Right ventricle myocardium inferior (tissue), 1 donor: Measurements from ENCODE around the gene POLR1E. TPM values are rescaled to one million over a fixed set of nuclear protein-coding genes. Genes with fewer than 3 reads are reported as not detected.
"Not testable (repeated sequence)": the region's sequence is repeated elsewhere in the genome, so short reads cannot be mapped to it uniquely, and the experiment has no call there.

Source experiments
- ATAC-seq: fragments of 200-7000 bp; cut with Tn5 transposase; one replicate; pipeline ENCODE4 v1.9.1; 2020; ENCODE audit warnings: mild to moderate bottlenecking, moderate library complexity
- DNase-seq: peaks from one replicate; pipeline ENCODE4 v3.0.0; 2021; ENCODE audit errors: missing footprints
- intact Hi-C: fragments of 100-400 bp; cut with DNase I; formaldehyde crosslinking; loops from one replicate; pipeline ENCODE4 v1.11.0; 2022
- total RNA-seq: library from RNA; stranded (reverse); fragmentation: NEBNext Ultra II Directional; extraction: Animal tissue kit (Norgen Biotek cat#: 25700); gene quantifications from one replicate; pipeline ENCODE4 v1.2.1, GENCODE V29; 2021
- donor health status: DM: no; HTN: yes; CAD: no; lungs with severe emphysema.

The POLR1E gene
- total RNA-seq, 1 donor from 2014 or later = 10.5 TPM

DNA sequence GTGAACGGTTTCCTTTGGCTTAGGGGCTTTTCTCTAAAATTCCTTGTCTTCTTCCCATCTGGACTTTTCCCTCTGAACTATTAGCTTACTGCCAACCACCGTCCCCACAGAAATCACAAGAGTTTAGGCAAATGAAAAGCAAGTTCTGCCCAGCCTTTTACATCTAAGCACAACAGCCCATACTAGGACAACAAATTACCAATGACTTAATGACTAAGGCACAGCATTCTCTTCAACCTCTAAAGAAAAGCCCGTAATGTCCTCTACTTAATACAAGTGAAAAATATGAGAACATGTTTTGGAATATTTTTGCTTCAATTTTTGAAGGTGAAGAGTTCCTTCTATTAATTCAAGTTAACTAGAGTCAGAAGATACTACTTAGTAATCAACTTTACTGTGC, 21.7 kb upstream of the POLR1E start:
- intact Hi-C loops = no loop called here
- ATAC-seq = no peak
- DNase-seq = no peak

DNA sequence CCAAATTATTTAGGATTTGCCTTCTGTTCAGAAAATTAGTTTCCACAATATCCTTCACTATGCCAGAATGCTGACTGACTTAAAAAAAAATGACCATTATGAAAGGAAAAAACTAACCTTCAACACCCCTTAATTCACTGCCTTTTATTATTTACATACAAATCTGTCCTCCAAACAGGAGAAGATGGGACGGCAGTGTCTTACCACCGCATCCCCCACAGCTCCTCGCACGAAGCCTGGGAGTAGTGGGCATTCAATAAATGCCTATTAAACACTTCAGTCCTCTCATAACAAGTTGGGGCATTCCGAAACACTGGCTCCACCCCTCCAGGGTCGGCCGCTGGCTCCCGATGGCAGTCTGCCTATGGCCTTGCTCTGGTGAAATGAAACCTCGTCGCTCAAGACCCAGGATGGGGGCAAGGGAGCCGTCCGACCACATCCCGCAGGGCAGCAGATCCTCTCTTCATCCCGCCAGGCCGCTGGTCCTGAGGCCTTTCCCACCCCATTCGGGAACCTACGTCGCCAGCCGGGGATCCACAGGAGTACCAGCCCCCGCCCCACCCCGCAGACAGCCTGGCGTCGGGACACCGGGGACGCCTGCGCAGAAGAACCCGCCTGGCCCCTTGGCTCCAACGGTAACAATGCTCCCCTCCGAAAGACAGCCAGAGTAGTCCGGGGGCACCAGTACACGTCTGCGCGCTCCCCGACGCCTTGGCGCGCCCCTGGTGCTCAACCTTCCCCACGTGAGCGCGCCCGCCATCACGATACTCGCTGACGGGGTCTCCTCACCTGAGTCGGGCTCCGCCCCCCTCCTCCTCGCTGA, 21.1 kb upstream of the POLR1E start:
- peak; percentile 86 for DNase-seq
- peak; percentile 41 for ATAC-seq
- intact Hi-C loops = loop anchor here (5.0 kb wide), 1 partner anchor 42 kb away; the partner anchor contains the start of gene GRHPR

DNA sequence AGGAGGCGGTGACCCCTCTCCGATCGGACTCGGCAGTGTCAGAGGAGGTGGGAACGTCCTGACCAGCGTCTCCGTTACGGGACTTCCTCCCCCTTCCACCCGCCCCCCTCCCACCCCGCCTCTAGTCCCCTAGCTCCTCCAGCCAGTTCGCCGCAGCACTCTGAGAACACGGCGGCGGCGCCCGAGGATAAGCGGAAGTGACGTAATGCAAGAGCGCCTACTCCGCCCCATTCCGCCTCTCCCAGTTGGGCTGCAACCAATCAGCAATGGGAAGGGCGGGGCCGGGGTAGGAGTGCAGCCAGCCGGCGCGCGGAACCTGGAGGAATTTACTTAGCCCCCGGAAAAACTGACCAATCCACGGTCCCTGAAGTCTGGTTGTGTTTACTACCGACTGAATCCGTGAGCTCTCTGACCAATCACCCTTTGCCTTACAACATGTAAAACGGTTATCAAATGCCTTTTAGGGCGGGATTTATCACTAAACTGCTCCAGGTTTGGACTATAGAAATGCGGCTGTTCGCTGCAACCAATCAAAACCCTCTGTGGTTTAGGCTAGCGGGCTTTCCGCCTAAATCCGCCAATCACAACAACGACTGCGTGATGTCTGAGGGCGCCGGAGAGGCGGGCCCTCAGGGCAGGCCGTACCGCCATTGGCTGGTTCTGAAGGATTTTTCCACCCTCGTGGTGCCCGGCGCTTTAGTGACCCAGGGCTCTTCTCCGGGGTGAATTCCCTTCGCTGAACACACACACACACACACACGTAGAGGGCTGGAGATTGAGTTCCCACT, 20.3 kb upstream of the POLR1E start, which contains the start of gene ZBTB5:
Gene ZBTB5, minus strand, starts transcription at position 202 of the 788 bp plus-strand sequence. CDS start 22,899 bp downstream, outside the sequence.
- intact Hi-C loops = loop anchor here (2.0 to 5.0 kb wide), 2 partner anchors 19 to 43 kb away; partner anchors contain the start of genes GRHPR and POLR1E
- peak; percentile 99 for DNase-seq
- ATAC-seq = peak; percentile 95

DNA sequence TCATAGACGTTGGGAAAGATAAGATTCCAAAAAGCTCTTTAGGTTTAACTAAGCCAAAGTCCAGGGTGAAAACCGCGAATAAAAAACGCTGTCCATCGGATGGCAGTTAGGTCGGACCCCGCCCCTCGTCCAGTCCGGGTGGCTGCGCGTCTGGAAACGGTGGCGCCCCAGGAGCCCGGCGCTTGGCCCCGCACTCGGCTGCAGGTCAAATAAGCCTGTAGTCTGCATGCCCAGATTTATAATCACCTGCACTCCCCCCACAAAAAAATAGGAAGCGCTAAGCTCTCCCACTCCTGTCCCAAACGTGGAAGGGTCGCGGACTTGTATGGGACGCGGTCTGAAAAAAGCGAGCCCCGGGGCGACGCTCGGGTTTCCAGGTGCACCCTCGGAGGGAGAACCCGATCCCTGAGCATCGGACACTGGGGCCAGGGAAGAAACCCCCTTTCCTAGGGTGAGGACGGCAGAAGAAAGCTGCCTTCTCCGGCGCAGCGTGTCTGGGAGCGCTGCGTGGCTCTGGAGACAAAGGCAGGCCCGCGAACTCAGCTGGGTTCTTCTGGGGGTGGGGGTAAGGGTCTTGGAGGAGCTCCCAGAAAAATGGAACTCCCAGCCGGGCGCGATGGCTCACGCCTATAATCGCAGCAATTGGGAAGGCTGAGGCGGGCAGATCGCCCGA, 19.6 kb upstream of the POLR1E start:
- ATAC-seq (peak; percentile 24), DNase-seq (peak; percentile 85)
- intact Hi-C loops = loop anchor here (2.0 to 5.0 kb wide), 2 partner anchors 19 to 44 kb away; partner anchors contain the start of genes GRHPR and POLR1E

DNA sequence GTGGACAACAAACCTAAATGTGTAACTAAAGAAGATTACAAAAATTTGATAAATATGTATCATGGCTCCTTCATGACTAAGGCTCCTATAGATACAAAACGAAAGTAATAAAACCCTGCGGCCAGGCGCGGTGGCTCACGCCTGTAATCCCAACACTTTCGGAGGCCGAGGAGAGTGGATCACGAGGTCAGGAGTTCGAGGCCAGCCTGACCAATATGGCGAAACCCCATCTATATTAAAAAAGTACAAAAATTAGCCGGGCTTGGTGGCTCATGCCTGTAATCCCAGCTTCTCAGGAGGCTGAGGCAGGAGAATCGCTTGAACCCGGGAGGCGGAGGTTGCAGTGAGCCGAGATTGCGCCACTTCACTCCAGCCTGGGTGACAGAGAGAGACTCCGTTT, 18.2 kb upstream of the POLR1E start:
- DNase-seq, ATAC-seq: not testable (repeated sequence)
- intact Hi-C loops = loop anchor here (2.0 to 5.0 kb wide), 2 partner anchors 17 to 45 kb away; partner anchors contain the start of genes GRHPR and POLR1E

DNA sequence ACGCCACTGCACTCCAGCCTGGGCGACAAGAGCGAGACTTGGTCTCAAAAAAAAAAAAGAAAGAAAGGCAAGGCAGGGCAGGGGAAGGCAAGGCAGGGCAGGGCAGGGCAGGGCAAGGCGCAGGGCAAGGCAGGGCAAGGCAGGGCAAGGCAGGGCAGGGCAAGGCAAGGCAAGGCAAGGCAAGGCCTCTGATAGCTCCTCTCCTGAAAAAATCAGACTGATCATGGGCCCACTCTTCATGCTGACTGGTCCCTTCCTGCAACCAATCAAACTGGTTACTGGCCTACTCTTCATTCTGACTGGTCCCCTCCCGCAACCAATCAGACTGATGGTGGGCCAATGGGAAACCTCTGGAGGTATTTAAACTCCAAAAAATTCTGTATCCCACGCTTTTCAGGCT, 17.1 kb upstream of the POLR1E start:
- ATAC-seq (no peak), DNase-seq (no peak)
- intact Hi-C loops = loop anchor here (5.0 kb wide), 1 partner anchor 46 kb away; the partner anchor contains the start of gene GRHPR

DNA sequence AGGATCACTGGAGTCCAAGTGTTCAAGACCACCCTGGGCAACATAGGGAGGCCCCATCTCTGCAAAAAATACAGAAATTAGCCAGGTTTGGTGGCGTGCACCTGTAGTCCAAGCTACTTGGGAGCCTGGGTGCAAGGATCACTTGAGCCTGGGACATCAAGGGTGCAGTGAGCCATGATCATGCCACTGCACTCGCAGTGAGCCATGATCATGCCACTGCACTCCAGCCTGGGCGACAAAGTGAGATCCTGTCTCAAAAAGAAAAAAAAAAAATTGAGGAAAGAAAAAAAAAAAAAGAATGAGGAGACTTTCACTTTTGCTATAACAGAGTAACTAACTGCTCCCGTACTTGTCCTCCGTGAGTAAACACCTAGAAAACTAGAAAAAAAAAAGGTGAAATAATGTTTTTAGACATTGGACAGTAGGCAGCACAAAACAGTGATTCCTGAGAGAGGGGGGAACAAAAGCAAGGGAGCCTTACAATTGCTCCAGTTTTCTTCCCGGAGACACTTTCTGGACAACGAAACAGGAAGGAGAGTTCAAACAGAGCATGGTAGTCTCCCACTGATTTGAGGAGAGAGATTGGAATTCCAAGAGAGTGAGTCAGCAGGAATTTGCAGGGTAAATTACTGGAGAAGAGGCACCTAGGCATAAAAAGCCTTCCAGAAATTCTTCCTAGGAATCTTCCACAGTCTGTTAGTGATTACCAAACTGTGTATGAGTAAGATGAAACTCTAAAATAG, 13.6 kb upstream of the POLR1E start:
- intact Hi-C loops = no loop called here
- ATAC-seq (peak; percentile 31), DNase-seq (no peak)

DNA sequence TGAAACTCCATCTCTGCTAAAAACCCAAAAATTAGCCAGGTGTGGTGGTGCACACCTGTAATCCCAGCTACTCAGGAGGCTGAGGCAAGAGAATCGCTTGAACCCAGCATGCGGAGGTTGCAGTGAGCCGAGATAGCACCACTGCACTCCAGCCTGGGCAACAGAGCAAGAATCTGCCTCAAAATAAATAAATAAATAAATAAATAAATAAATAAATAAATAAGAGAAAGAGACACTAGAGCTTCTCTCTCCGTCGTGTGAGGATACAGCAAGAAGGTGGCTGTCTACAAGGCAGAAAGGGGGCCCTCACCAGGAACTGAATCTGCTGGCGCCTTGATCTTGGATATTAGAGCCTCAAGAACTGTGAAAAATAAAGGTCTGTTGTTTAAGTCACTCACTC, 11.8 kb upstream of the POLR1E start:
- intact Hi-C loops, DNase-seq, ATAC-seq: not testable (repeated sequence)

DNA sequence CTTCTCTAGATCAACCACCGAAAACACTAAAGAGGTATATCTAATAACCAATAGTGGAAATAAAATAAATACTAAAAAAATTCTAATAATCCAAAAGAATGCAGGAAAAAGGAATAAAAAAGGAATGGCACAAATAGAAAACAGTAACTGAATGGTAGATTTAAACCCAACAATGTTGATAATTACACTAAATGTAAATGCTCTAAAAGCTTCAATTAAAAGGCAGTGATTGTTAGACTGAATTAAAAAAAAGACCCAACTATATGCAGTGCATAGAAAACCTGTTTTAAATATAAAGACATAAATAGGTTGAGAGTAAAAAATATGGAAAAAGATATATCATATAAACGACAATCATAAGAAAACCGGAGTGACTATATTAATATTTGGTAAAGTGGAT, 11.3 kb upstream of the POLR1E start:
- intact Hi-C loops = no loop called here
- DNase-seq (no peak), ATAC-seq (no peak)

DNA sequence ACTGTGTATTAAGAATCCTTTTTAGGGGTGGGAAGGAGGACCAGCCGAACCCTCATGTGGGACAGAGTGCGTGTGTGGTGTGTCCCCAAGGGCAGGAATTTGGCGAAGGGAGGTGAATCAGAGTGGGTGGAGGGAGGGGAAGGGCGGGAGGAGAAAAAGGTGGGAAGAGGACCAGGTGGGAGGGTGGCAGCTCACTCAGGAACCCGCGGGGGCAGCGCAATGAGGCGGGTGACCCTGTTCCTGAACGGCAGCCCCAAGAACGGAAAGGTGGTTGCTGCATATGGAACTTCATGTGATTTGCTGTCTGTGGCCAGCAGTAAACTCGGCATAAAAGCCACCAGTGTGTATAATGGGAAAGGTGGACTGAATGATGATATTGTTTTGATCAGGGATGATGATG, 8.8 kb upstream of the POLR1E start:
- ATAC-seq (no peak), DNase-seq (no peak)
- intact Hi-C loops = no loop called here

DNA sequence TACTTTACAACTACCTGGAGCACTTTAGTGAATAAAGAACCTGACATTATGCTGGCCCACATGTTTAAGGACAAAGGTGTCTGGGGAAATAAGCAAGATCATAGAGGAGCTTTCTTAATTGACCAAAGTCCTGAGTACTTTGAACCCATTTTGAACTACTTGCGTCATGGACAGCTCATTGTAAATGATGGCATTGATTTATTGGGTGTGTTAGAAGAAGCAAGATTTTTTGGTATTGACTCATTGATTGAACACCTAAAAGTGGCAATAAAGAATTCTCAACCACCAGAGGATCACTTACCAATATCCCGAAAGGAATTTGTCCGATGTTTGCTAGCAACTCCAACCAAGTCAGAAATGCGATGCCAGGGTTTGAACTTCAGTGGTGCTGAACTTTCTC, 8.3 kb upstream of the POLR1E start:
- ATAC-seq, DNase-seq, intact Hi-C loops: not testable (repeated sequence)

DNA sequence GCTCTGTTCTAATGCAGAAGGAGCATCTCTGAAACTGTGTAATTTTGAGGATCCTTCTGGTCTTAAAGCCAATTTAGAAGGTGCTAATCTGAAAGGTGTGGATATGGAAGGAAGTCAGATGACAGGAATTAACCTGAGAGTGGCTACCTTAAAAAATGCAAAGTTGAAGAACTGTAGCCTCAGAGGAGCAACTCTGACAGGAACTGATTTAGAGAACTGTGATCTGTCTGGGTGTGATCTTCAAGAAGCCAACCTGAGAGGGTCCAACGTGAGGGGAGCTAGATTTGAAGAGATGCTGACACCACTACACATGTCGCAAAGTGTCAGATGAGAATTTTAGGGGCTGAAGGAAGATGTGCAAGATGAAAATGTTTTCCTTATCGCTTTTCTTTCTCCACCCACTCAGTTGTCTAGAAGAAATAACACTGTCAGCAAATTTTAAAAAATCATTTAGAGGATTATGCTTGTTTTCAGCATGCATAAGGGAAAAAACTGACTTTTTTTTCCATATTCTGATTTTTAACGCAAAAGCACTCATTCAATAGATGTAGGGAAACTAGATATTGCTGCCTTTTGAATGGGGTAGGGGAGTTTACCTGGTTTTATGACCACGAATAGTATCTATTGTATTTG, 7.6 kb upstream of the POLR1E start:
- DNase-seq, intact Hi-C loops, ATAC-seq: not testable (repeated sequence)

DNA sequence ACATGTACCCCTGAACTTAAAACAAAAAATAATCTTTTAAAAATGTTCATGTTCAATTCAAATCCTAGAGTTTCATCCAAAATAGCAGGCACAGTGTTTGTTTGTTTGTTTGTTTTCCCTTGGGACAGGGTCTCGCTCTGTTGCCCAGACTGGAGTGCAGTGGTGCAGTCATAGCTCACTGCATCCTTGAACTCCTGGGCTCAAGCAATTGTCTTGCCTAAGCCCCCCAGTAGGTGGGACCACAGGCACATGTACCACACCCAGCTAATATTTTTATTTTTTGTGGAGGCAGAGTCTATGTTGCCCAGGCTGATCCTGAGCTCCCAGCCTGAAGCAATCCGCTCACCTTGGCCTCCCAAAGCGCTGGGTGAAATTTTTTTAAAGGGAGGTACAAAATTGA, 5.0 kb upstream of the POLR1E start:
- ATAC-seq = no peak
- no peak for DNase-seq
- intact Hi-C loops = loop anchor here (10.0 kb wide), 1 partner anchor 94 kb away; the partner anchor contains the start of gene FBXO10

DNA sequence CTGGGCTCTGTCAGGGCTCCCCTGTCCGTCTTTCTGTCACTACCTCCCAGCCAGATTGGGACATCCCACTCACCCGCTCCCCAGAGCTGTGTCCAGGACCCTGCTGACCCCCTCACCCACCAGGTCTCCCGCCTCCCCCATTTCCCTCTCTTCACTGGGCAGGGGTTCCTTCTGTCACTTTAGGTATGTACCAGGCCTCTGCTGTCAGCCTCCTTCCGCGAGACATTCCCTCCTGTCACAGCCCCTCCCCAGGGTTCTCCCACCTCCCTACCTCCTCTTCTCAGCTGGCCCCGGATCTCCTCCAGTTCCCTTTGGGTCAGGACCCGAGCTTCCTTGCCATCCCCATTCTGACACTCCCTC, 488 bp downstream of the POLR1E start:
- intact Hi-C loops = loop anchor here (10.0 kb wide), 1 partner anchor 89 kb away; the partner anchor contains the start of gene FBXO10
- ATAC-seq = no peak
- no peak for DNase-seq

DNA sequence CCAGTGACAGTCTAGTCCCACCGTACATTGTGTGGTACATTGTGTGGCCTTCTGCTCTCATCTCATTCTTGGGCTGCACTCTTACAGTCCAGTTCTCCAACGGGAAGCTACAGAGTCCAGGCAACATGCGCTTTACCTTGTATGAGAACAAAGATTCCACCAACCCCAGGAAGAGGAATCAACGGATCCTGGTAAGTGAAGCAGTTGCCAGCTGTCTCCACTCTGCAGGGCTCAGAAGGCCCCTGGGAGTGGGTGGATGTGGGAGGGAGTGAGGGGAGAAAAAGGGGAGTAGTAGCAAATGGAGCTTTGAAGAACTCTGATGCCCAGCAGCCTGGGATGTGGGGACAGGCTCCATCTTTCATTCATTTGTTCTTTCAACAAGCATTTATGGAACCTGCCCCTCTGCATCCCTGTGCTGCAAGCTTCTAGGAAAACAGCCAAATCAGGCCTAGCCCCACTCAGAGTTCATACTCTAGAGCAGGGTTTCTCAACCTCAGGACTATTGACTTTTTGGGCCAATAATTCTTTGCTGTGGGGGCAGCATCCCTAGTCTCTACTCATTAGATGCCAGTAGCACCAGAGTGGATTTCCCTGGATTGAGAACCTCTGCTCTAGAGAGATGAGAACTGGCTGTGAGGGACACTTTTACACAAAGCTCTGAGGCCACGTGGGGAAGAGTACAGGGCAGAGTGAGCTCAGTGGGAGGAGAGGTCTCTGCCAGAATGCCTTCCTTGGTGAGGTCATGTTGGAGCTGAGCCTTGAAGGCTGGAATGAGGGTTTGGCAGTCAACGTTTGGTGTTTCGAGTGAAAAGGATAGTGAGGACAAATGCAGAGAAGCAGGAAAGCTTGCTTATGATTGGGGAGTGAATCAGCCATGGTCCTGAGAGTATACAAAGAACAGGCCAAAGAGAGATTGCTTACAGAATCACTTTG, 1.1 kb downstream of the POLR1E start:
- intact Hi-C loops = loop anchor here (10.0 kb wide), 1 partner anchor 88 kb away; the partner anchor contains the start of gene FBXO10
- DNase-seq = no peak
- peak; percentile 80 for ATAC-seq

DNA sequence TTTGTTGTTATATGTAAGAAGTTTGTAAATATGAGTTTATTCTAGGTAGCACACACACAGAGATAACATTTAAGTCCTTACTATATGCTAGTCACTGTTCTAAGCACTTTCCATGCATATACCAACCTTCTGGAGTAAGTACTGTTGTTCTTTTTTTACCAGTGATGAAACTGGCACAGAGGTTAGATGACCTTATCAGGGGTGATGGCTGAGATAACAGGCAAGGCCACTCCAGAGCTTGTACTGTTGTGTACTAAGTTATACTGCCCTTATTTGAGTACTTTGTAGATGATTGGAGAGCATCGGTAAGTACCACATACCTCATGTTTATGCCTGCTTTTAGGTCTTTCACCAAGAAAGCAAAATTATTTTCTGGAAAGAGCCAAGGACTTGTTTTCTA, 6.2 kb downstream of the POLR1E start:
- ATAC-seq = no peak
- intact Hi-C loops = no loop called here

DNA sequence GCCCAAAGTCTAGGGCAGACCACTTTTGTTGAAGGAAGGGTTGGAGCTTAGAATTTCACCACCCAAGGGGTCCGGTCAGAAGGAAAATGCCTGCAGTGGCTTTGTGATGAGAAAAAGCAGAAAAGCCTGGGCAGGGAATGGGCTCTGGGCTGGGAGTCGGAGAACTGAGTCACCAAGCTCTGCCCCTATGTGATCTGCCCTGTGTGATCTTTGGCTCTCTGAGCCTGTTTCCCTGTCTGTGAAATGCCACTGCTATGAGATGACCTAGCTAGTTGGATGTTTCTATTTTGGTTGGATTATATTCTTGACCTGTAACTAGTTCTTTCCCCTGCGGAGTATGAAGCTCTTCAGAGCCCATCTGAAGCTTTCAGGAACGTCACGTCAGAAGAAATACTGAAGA, 9.8 kb downstream of the POLR1E start:
- intact Hi-C loops = no loop called here
- DNase-seq (no peak), ATAC-seq (no peak)

More for the DNA sequence above, 6.2 kb downstream of the POLR1E start:
- DNase-seq = no peak
